Right cardiac atrium (tissue), 5 donors: ENCODE results near the gene SHROOM3. TPM values are rescaled to one million over a fixed set of nuclear protein-coding genes. Genes with fewer than 3 reads are reported as not detected.

Experiments
- ATAC-seq, 2 donors: fragments of 200-7000 bp; cut with Tn5 transposase; one replicate each; pipeline versions ENCODE4 v1.8.0 to v1.9.1; 2020; ENCODE audit warnings: moderate library complexity in 2 of 2, mild to moderate bottlenecking in 1 of 2
- DNase-seq, 3 donors: peaks; one replicate each; pipeline ENCODE4 v3.0.0-alpha.2; 2020
- H3K27ac ChIP-seq: one replicate; pipeline ENCODE4 v1.5.1; 2013; ENCODE audit warnings: mild to moderate bottlenecking, low read length, control low read depth, moderate library complexity
- H3K27me3 ChIP-seq: one replicate; pipeline ENCODE4 v1.6.1; 2013; ENCODE audit not compliant: control insufficient read depth, insufficient read depth
- H3K4me1 ChIP-seq: one replicate; pipeline ENCODE4 v1.6.1; 2013; ENCODE audit warnings: low read length; ENCODE audit not compliant: control insufficient read depth, insufficient read depth
- H3K4me3 ChIP-seq: one replicate; pipeline ENCODE4 v1.5.1; 2013; ENCODE audit warnings: low read length, control low read depth
- H3K9me3 ChIP-seq: one replicate; pipeline ENCODE4 v1.6.1; 2013; ENCODE audit warnings: low read length; ENCODE audit not compliant: control insufficient read depth
- WGBS: extraction: QIAGEN DNeasy Blood & Tissue Kit; methylation state at CpG from one replicate; pipeline ENCODE4 v1.1.7; 2013; 5-methylcytosine and 5-hydroxymethylcytosine counted together
- intact Hi-C, 4 donors: fragments of 100-400 bp; cut with DNase I; formaldehyde crosslinking; loops; one replicate each; pipeline versions ENCODE4 v1.11.0 to v1.14.0; 2022 to 2023
- microRNA-seq, 2 donors: library from miRNA; unstranded; fragments of <30 nt; microRNA quantifications; one replicate each; pipeline ENCODE4 v1.2.0, GENCODE V29; 2020 to 2021
- polyA plus RNA-seq: library from polyadenylated mRNA; stranded (reverse); fragments of 200-250 nt; gene quantifications from one replicate; pipeline ENCODE4 v1.2.3, GENCODE V29; 2013
- total RNA-seq, 4 donors: library from RNA; stranded (reverse); fragmentation: NEBNext Ultra II Directional; extraction: Animal tissue kit (Norgen Biotek cat#: 25700); gene quantifications; one replicate each; pipeline ENCODE4 v1.2.1, GENCODE V29; 2021
- donor health status: healthy with polysubstance abuse.
- donor health status: DM: no; HTN: yes; CAD: no.
- donor health status: DM: no; HTN: no; CAD: no.
- donor health status: DM: no; HTN: yes; CAD: no; lungs with severe emphysema.
- donor health status: DM: yes; HTN: yes; CAD: no.

SHROOM3 gene
- total and polyA plus RNA-seq, 5 donors, result 4.6 to 11.8 (median 10.9) TPM

DNA sequence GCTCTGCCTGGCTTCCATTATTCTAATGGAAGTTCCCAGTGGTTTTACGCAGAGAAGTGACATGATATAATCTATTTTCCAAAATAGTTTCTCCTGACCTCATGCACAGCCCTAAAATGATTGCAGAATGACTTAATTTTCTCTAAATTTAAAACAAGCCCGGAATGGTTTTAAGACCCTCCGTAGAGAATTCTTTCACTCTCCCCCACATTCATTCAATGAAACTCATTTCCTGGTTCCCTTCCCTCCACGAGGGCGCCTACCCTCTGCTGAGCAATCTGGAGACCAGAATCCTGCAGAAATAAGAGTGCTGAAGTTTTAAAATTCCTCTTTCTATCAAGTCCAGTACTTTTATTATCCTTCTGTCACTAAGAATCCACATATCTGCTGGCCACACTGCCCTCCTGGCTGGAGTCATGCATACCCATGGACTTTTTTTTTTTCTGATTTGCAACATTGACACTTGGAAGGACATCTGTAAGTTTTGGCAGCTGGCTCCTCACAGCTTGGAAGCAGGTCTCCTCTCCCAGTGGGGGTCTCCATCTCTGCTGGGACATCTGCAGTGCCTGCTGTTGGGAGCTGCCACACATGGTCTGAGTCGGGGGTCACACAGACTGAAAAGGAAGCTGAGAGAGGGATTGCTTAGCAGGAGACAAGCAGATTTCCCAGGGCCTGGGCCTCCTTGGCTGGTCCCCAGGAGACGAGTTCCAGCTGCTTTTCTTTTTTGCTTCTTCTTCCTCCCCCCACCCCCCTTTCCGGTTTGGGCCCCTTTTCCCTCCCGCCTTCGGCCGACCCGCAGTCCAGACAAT lies 376.8 kb downstream of the SHROOM3 start:
- Histone ChIP-seq H3K27ac (peak overlapping the region; percentile 22), H3K27me3 (no peaks in the 10 kb centered on the region), H3K4me3 (no peak overlapping the region), H3K9me3 (no peaks in the 10 kb centered on the region), H3K4me1 (no peaks in the 10 kb centered on the region)
- ATAC-seq, result peak; percentile 40 to 62
- WGBS, result 35% methylated on average over 12 of the region's 12 CpGs
- intact Hi-C loops, result no loop called here
- peak in 2 of 3 donors; percentile 68 to 76 for DNase-seq

DNA sequence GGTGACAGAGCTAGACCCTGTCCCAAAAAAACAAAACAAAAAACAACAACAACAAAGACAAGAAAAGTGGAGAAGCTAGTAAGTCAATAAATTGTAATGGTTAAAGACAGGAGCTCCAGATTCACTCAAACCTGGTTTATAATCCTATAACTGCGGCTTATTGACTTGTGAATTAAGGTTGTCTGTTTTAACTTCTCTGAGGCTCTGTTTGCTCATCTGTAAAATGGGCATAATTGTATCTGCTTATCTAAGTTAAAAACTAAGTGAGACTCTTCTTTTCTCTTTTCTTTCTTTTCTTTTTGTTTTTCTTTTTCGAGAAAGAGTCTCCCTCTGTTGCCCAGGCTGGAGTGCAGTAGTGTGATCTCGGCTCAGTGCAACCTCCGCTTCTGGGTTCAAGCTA lies 378.0 kb downstream of the SHROOM3 start:
- no peaks in the 10 kb centered on the region for H3K9me3 ChIP-seq
- no peaks in the 10 kb centered on the region for H3K4me1 ChIP-seq
- DNase-seq (no peak), ATAC-seq (no peak)
- intact Hi-C loops, result no loop called here
- H3K27me3 ChIP-seq, result no peaks in the 10 kb centered on the region
- WGBS, result 95% methylated on average over 4 of the region's 4 CpGs
- H3K4me3 ChIP-seq, result no peak overlapping the region
- H3K27ac ChIP-seq, result no peak overlapping the region

DNA sequence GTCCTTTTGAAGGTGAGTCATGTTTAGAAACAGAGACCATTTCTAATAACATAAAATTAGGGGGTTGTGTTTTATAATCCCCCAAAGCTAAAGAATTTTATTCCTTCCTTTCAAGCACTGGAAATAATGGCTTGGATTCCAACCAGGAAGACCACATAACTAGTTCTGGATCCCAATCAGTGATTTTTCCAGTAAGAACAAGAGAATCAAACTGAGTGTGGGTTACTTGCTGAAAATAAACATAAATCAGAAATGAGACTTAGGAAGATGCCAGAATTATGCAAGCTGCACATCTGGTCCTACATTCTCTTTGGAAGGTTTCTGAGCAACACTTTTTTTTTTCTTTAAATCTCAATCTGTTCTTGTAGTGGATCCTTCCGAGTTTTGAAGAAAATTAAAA lies 386.6 kb downstream of the SHROOM3 start:
- no peak overlapping the region for H3K4me3 ChIP-seq
- no peaks in the 10 kb centered on the region for H3K4me1 ChIP-seq
- intact Hi-C loops, result no loop called here
- DNase-seq (no peak), ATAC-seq (no peak)
- no peaks in the 10 kb centered on the region for H3K27me3 ChIP-seq
- H3K9me3 ChIP-seq, result no peaks in the 10 kb centered on the region
- no peak overlapping the region for H3K27ac ChIP-seq
- 65% methylated on average over 1 of the region's 1 CpG for WGBS

DNA sequence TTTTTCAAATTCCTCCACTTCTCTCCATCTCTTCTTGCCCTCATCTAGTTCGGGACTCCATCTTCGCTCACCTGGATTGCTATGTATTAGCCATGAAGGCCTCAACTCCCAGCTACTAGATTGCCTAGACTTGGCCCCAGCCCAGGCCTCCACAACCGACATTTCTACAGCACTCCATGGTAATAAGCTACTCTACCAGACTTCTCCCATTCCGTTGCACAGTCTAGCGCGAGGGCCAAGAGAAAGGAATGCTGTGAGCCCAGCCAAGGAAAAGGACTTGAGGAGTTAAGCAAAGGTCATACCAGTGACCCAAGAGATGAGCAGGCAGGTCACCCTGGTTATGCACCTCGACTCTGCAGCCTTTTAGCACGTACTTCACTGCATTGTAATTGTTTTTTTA lies 387.3 kb downstream of the SHROOM3 start:
- H3K4me1 ChIP-seq, result no peaks in the 10 kb centered on the region
- no peak overlapping the region for H3K4me3 ChIP-seq
- DNase-seq, result peak in 1 of 3 donors; percentile 56
- WGBS, result 75% methylated on average over 8 of the region's 8 CpGs
- ATAC-seq, result no peak
- H3K9me3 ChIP-seq, result no peaks in the 10 kb centered on the region
- intact Hi-C loops, result no loop called here
- no peaks in the 10 kb centered on the region for H3K27me3 ChIP-seq
- H3K27ac ChIP-seq, result no peak overlapping the region

DNA sequence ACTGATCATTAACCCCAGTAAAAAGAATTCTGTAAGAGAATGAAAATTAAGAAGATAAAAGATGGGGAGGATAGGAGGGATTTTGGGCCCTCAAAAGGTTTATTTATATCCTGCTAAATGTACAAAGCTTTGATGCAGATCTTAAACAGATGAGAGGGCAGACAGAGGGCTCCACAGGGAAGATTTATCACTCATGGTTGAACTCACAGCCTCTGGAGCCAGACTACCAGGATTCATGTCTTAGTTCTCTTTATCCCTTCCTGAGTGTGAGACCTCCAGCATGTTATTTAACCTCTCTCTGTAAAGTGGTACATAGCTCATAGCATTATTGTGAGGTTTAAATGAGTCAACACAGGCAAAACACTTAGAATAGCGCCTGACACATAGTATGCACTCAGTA lies 388.5 kb downstream of the SHROOM3 start:
- WGBS, result 98% methylated on average over 1 of the region's 1 CpG
- Histone ChIP-seq H3K9me3 (no peaks in the 10 kb centered on the region), H3K4me3 (no peak overlapping the region), H3K4me1 (no peaks in the 10 kb centered on the region), H3K27ac (no peak overlapping the region), H3K27me3 (no peaks in the 10 kb centered on the region)
- no peak for DNase-seq
- intact Hi-C loops, result no loop called here
- ATAC-seq, result no peak

DNA sequence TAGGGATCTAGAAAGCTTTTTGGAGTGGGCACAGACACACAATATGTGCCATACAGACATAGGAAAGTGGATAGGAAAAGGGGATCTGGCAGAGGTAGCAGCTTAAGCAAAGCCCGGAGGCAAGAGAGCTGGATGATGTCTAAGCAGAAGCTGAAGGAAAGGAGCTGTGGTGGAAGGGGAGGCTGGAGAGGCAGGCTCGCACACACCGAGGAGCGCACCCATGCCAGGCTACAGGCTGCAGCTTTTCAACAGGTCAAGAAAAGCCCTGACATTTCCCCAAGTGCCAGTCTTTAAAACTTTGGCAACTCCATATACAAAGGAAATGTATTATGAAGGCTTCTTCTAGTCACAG lies 395.6 kb downstream of the SHROOM3 start:
- no peaks in the 10 kb centered on the region for H3K9me3 ChIP-seq
- ATAC-seq, result peak in 1 of 2 donors; percentile 51
- H3K27me3 ChIP-seq, result no peaks in the 10 kb centered on the region
- intact Hi-C loops, result no loop called here
- peaks cover 3% of the 10 kb centered on the region for H3K4me1 ChIP-seq
- DNase-seq, result no peak
- 41% methylated on average over 4 of the region's 4 CpGs for WGBS
- H3K4me3 ChIP-seq, result peak overlapping the region; percentile 7
- H3K27ac ChIP-seq, result peak overlapping the region; percentile 85

DNA sequence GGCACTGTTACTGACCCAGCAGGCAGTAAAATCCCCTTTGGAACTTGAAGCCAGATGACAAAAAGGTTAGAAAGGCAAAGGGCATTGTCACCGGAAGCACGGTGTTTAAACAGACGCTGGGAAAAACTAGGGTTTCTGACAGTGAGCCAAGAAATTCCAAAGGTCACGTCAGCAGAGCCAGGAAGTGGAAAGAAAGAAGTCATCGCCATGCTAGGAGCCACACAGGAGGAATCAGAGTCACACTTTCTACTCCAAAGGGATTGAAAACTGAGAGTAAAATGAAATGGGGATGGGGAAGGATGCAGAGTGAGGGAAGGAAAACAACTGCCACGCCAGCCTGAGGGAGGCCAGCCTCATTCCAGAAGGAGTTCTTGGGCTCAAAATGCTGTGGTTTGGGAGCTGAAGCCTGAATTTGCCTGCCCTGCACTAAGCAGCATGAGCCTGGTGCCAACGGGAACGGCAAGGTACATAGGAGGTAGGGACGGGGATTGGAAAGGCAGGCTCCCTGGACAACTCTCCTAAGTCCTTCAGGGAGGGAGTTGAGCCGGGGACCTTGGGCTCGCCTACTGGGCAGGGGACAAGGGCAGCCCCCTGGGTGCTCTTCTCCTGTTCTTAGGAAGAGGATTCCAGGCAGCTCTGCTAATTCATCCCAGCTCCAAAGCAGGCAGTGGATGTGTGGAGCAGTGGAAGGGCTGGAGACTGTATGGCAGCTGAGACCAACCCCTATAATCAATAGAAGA lies 396.1 kb downstream of the SHROOM3 start:
- no peaks in the 10 kb centered on the region for H3K9me3 ChIP-seq
- H3K27ac ChIP-seq, result peak overlapping the region; percentile 85
- intact Hi-C loops, result no loop called here
- DNase-seq (peak in 2 of 3 donors; percentile 31 to 49), ATAC-seq (peak; percentile 93 to 96)
- H3K27me3 ChIP-seq, result no peaks in the 10 kb centered on the region
- peaks cover 3% of the 10 kb centered on the region for H3K4me1 ChIP-seq
- WGBS, result 34% methylated on average over 11 of the region's 11 CpGs
- peak overlapping the region; percentile 7 for H3K4me3 ChIP-seq

DNA sequence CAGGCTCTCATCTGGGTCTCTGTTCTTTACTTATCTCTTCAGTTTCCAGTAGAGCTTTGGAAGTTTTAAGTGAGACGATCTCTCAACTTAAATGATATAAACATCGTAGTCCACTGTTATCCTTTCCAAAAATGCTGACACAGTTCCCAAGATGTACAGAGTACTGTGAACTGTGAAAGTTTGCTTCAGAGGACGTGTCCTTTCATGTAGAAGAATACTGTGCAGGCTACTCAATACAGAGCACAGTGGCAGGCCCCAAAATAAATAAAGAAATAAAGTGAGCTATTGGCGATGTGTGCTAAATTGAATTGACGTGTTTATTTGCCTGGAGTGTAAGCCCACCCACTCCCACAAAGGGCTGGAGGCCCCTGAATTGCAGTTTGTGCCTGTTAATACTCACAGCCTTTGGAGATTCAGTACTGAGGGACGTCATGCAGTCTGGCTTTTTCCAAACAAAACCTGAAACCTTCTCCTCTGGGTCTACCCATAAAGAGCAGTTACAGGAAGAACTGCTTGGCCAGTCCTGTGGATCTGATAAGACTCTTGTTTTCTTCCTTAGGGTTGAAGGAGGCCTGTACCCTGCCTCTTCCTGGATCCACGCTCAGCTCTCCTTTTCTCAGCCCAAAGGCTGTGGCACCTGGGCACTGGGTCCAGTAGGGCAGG lies 396.8 kb downstream of the SHROOM3 start:
- intact Hi-C loops, result no loop called here

More for the DNA sequence above, 396.8 kb downstream of the SHROOM3 start:
- Histone ChIP-seq H3K9me3 (no peaks in the 10 kb centered on the region), H3K27ac (no peak overlapping the region), H3K27me3 (no peaks in the 10 kb centered on the region), H3K4me1 (peaks cover 3% of the 10 kb centered on the region), H3K4me3 (no peak overlapping the region)
- WGBS, result 64% methylated on average over 7 of the region's 7 CpGs
- DNase-seq (no peak), ATAC-seq (peak; percentile 47 to 59)

Small RNA genes lying within 50 kb of the gene (microRNA-seq; reads per million reads assigned to microRNA genes)
- gene MIR4450 (0 reads per million in 2 donors), gene MIR548AH (0.42 to 2.7 reads per million in 2 donors)

Other genes with a start within 250 kb of the SHROOM3 start
- 100 to 1,000 TPM; 102 to 139 (median 105) TPM for gene SCARB2, start 221.4 kb upstream of the SHROOM3 start, total RNA-seq
- gene SCARB2, start 221.4 kb upstream of the SHROOM3 start, polyA plus RNA-seq, result 78.2 TPM
- 1 to 10 TPM; 2.6 to 3.3 (median 2.9) TPM for gene FAM47E, start 183.5 kb upstream of the SHROOM3 start, total RNA-seq
- gene FAM47E, start 183.5 kb upstream of the SHROOM3 start, polyA plus RNA-seq, result 4.5 TPM
- gene STBD1, start 128.5 kb upstream of the SHROOM3 start, total RNA-seq, result 10 to 100 TPM; 28.5 to 42.6 (median 31.3) TPM
- 33.8 TPM for gene STBD1, start 128.5 kb upstream of the SHROOM3 start, polyA plus RNA-seq
- 1 to 10 TPM in 3 of 4 donors, under 1 TPM in 1; 0.92 to 2.0 (median 1.6) TPM for gene CCDC158, start 14.1 kb upstream of the SHROOM3 start, total RNA-seq
- 0.07 TPM for gene CCDC158, start 14.1 kb upstream of the SHROOM3 start, polyA plus RNA-seq